ENCODE measurements around the gene SLC25A39.

Gene SLC25A39

DNA sequence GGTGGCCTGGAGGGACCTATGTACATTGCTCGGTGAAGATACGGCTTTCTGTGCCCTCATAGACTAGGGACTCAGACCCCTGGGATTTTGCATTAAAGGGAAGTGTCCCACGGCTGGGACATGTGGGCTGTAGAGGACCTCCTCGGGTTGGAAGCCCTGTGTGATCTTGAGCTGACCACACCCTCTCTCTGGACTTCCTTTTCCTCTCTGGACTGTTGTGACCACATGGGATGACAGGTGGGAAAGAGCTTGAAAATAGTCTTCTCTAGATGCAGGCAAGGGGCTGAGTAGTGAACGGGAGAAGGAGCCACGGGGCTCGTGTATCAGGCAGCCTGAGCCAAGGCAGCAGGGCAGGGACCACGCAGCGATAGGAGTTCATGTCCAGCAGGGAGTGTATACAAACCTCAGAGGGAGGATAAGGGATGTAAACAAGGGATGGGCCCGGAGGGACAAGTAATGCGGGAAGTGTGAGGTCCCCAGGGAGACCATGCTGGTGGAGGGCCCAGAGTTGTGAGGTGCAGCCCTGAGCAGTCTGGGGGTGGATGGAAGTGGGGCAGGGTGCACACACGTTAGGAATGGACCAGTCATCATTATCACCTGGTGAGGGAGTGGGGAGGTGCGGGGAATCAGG is 52.2 kb downstream of the SLC25A39 start:
- DNase-seq: no peak
